HEK293 (cell line): ENCODE data around the gene CNPY4.

Source experiments
- KLF8 ChIP-seq: fragments of 450-650 bp; formaldehyde crosslinking; IDR thresholded peaks from 2 replicates; pipeline ENCODE4 v1.5.1; 2016; ENCODE audit warnings: missing biosample characterization, missing genetic modification characterization
- SETDB1 ChIP-seq: IDR thresholded peaks from one replicate; pipeline ENCODE4 v1.6.1; 2017; ENCODE audit warnings: mild to moderate bottlenecking, low read length, moderate library complexity, mixed read lengths; ENCODE audit not compliant: insufficient read length
- SP3 ChIP-seq: fragments of 450-650 bp; formaldehyde crosslinking; IDR thresholded peaks from 2 replicates; pipeline ENCODE4 v1.5.1; 2016; ENCODE audit warnings: missing biosample characterization, missing genetic modification characterization
- ZBTB20 ChIP-seq: fragments of 450-650 bp; formaldehyde crosslinking; IDR thresholded peaks from 2 replicates; pipeline ENCODE4 v1.5.1; 2016; ENCODE audit warnings: missing biosample characterization, missing genetic modification characterization
- ZNF112 ChIP-seq: fragments of 450-650 bp; formaldehyde crosslinking; IDR thresholded peaks from 2 replicates; pipeline ENCODE4 v1.5.0; 2017; ENCODE audit warnings: missing biosample characterization, missing genetic modification characterization
- ZNF140 ChIP-seq: fragments of 450-650 bp; formaldehyde crosslinking; IDR thresholded peaks from 2 replicates; pipeline ENCODE4 v1.5.1; 2016; ENCODE audit warnings: missing biosample characterization, missing genetic modification characterization
- ZNF146 ChIP-seq: fragments of 450-650 bp; formaldehyde crosslinking; IDR thresholded peaks from 2 replicates; pipeline ENCODE4 v1.5.1; 2016; ENCODE audit warnings: missing biosample characterization, missing genetic modification characterization
- ZNF175 ChIP-seq: fragments of 450-650 bp; formaldehyde crosslinking; IDR thresholded peaks from 2 replicates; pipeline ENCODE4 v1.5.1; 2016; ENCODE audit warnings: missing biosample characterization, missing genetic modification characterization
- ZNF23 ChIP-seq: fragments of 450-650 bp; formaldehyde crosslinking; IDR thresholded peaks from 2 replicates; pipeline ENCODE4 v1.5.1; 2016; ENCODE audit warnings: missing biosample characterization, missing genetic modification characterization, borderline replicate concordance
- ZNF302 ChIP-seq: fragments of 450-650 bp; formaldehyde crosslinking; IDR thresholded peaks from 2 replicates; pipeline ENCODE4 v1.5.1; 2016; ENCODE audit warnings: missing biosample characterization, missing genetic modification characterization, low read depth
- ZNF350 ChIP-seq: fragments of 450-650 bp; formaldehyde crosslinking; IDR thresholded peaks from 2 replicates; pipeline ENCODE4 v1.5.0; 2017; ENCODE audit warnings: missing biosample characterization, mild to moderate bottlenecking, missing genetic modification characterization
- ZNF423 ChIP-seq: fragments of 450-650 bp; formaldehyde crosslinking; IDR thresholded peaks from 2 replicates; pipeline ENCODE4 v1.5.1; 2016; ENCODE audit warnings: missing biosample characterization, missing genetic modification characterization
- ZNF488 ChIP-seq: fragments of 450-650 bp; formaldehyde crosslinking; IDR thresholded peaks from 2 replicates; pipeline ENCODE4 v1.5.1; 2016; ENCODE audit warnings: missing biosample characterization, missing genetic modification characterization
- ZNF514 ChIP-seq: fragments of 450-650 bp; formaldehyde crosslinking; IDR thresholded peaks from 2 replicates; pipeline ENCODE4 v1.5.1; 2016; ENCODE audit warnings: missing biosample characterization, missing genetic modification characterization
- ZNF521 ChIP-seq: fragments of 450-650 bp; formaldehyde crosslinking; IDR thresholded peaks from 2 replicates; pipeline ENCODE4 v1.5.1; 2017; ENCODE audit warnings: missing biosample characterization, mild to moderate bottlenecking, missing genetic modification characterization
- ZNF530 ChIP-seq: fragments of 450-650 bp; formaldehyde crosslinking; IDR thresholded peaks from 2 replicates; pipeline ENCODE4 v1.5.1; 2016; ENCODE audit warnings: low read depth, missing biosample characterization, missing genetic modification characterization
- ZNF571 ChIP-seq: fragments of 450-650 bp; formaldehyde crosslinking; IDR thresholded peaks from 2 replicates; pipeline ENCODE4 v1.5.0; 2017; ENCODE audit warnings: missing biosample characterization, missing genetic modification characterization
- ZNF621 ChIP-seq: fragments of 450-650 bp; formaldehyde crosslinking; IDR thresholded peaks from 2 replicates; pipeline ENCODE4 v1.5.1; 2017; ENCODE audit warnings: missing biosample characterization, missing genetic modification characterization
- ZNF623 ChIP-seq: fragments of 450-650 bp; formaldehyde crosslinking; IDR thresholded peaks from 2 replicates; pipeline ENCODE4 v1.5.1; 2016; ENCODE audit warnings: missing biosample characterization, missing genetic modification characterization
- ZNF660 ChIP-seq: fragments of 450-650 bp; IDR thresholded peaks from 2 replicates; pipeline ENCODE4 v1.5.1; 2018; ENCODE audit warnings: missing biosample characterization, mild to moderate bottlenecking, missing genetic modification characterization
- ZNF701 ChIP-seq: fragments of 450-650 bp; formaldehyde crosslinking; IDR thresholded peaks from 2 replicates; pipeline ENCODE4 v1.5.1; 2016; ENCODE audit warnings: missing biosample characterization, missing genetic modification characterization
- ZNF707 ChIP-seq: fragments of 450-650 bp; formaldehyde crosslinking; IDR thresholded peaks from 2 replicates; pipeline ENCODE4 v1.5.1; 2016; ENCODE audit warnings: missing biosample characterization, missing genetic modification characterization
- ZNF747 ChIP-seq: fragments of 450-650 bp; formaldehyde crosslinking; IDR thresholded peaks from 2 replicates; pipeline ENCODE4 v1.5.1; 2016; ENCODE audit warnings: missing biosample characterization, missing genetic modification characterization
- ZNF785 ChIP-seq: fragments of 450-650 bp; formaldehyde crosslinking; IDR thresholded peaks from 2 replicates; pipeline ENCODE4 v1.5.1; 2016; ENCODE audit warnings: missing biosample characterization, missing genetic modification characterization
- ZNF837 ChIP-seq: fragments of 450-650 bp; formaldehyde crosslinking; IDR thresholded peaks from 2 replicates; pipeline ENCODE4 v1.5.1; 2016; ENCODE audit warnings: missing biosample characterization, missing genetic modification characterization
- ZSCAN30 ChIP-seq: fragments of 450-650 bp; IDR thresholded peaks from 2 replicates; pipeline ENCODE4 v1.5.1; 2018; ENCODE audit warnings: missing biosample characterization, mild to moderate bottlenecking, missing genetic modification characterization, moderate library complexity
- TF ChIP-seq, protein P1 (sequence below): IDR thresholded peaks from 2 replicates; pipeline ENCODE4 v1.6.1; 2011; ENCODE audit warnings: mild to moderate bottlenecking, low read depth, low read length, borderline replicate concordance
- TF ChIP-seq, protein P2 (sequence below): fragments of 450-650 bp; formaldehyde crosslinking; IDR thresholded peaks from 2 replicates; pipeline ENCODE4 v1.5.1; 2016; ENCODE audit warnings: missing biosample characterization, missing genetic modification characterization
- TF ChIP-seq, protein P3 (sequence below): fragments of 450-650 bp; formaldehyde crosslinking; IDR thresholded peaks from 2 replicates; pipeline ENCODE4 v1.5.1; 2016; ENCODE audit warnings: missing biosample characterization, missing genetic modification characterization
- TF ChIP-seq, protein P4 (sequence below): fragments of 450-650 bp; formaldehyde crosslinking; IDR thresholded peaks from 2 replicates; pipeline ENCODE4 v1.5.1; 2016; ENCODE audit warnings: missing biosample characterization, missing genetic modification characterization, low read depth
- TF ChIP-seq, protein P5 (sequence below): fragments of 450-650 bp; formaldehyde crosslinking; IDR thresholded peaks from 2 replicates; pipeline ENCODE4 v1.5.1; 2016; ENCODE audit warnings: missing biosample characterization, missing genetic modification characterization
- TF ChIP-seq, protein P6 (sequence below): fragments of 450-650 bp; formaldehyde crosslinking; optimal IDR thresholded peaks from 2 replicates; pipeline ENCODE3; 2016; ENCODE audit warnings: missing biosample characterization, mild to moderate bottlenecking, missing genetic modification characterization

CNPY4 gene

DNA sequence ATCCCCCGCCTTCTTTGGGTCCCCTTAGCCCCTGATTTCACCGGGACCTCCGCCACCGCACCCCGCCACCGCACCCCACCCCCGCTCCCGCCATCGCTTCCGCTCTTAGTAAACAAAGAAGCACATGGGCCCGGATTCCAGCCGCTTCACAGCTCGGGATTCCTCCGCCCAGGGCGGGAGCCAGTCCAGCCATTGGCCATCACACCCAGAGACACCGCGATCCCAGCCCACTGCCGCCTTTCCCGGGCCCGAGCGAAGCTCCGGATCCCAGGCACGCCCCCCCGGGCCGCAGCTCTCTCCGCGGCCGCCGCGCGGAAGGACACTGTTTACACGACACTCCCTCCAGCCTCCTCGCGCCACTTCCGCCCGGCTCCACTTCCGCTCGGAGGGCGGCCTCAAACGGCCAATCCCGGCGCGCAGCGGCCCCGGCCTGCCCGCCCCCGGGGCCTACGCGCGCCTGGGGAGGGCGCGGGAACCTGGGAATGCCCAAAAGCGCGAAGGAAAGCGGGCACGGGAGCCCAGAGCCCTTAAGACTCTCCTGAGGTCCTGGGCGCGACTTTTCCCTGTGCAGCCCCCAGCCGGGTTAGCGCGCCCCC, 18.9 kb upstream of the CNPY4 start (continued):
- peak; percentile 94 for TF ChIP-seq SP3 (tag by site-specific recombination)
- TF ChIP-seq ZNF530 (tag by site-specific recombination), result no peak
- peak; percentile 88 for TF ChIP-seq ZSCAN30 (tag by site-specific recombination)
- peak; percentile 66; the same call in 1 of the 2 replicates for TF ChIP-seq ZBTB20 (tag by site-specific recombination)
- TF ChIP-seq ZNF571 (tag by site-specific recombination), result no peak
- TF ChIP-seq, protein P1, sequence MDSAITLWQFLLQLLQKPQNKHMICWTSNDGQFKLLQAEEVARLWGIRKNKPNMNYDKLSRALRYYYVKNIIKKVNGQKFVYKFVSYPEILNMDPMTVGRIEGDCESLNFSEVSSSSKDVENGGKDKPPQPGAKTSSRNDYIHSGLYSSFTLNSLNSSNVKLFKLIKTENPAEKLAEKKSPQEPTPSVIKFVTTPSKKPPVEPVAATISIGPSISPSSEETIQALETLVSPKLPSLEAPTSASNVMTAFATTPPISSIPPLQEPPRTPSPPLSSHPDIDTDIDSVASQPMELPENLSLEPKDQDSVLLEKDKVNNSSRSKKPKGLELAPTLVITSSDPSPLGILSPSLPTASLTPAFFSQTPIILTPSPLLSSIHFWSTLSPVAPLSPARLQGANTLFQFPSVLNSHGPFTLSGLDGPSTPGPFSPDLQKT, result peak; percentile 78; the same call in 1 of the 2 replicates
- TF ChIP-seq ZNF514, result no peak
- TF ChIP-seq ZNF521 (tag by site-specific recombination), result no peak
- peak; percentile 28; the same call in 1 of the 2 replicates for TF ChIP-seq ZNF785
- TF ChIP-seq ZNF302 (tag by site-specific recombination), result no peak
- TF ChIP-seq ZNF140 (tag by site-specific recombination), result no peak
- TF ChIP-seq, protein P2, sequence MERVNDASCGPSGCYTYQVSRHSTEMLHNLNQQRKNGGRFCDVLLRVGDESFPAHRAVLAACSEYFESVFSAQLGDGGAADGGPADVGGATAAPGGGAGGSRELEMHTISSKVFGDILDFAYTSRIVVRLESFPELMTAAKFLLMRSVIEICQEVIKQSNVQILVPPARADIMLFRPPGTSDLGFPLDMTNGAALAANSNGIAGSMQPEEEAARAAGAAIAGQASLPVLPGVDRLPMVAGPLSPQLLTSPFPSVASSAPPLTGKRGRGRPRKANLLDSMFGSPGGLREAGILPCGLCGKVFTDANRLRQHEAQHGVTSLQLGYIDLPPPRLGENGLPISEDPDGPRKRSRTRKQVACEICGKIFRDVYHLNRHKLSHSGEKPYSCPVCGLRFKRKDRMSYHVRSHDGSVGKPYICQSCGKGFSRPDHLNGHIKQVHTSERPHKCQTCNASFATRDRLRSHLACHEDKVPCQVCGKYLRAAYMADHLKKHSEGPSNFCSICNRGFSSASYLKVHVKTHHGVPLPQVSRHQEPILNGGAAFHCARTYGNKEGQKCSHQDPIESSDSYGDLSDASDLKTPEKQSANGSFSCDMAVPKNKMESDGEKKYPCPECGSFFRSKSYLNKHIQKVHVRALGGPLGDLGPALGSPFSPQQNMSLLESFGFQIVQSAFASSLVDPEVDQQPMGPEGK (tag by site-specific recombination), result peak; percentile 83
- TF ChIP-seq ZNF175 (tag by site-specific recombination), result no peak
- TF ChIP-seq ZNF707 (tag by site-specific recombination), result no peak
- peak; percentile 80 for TF ChIP-seq ZNF146 (tag by site-specific recombination)
- TF ChIP-seq, protein P3, sequence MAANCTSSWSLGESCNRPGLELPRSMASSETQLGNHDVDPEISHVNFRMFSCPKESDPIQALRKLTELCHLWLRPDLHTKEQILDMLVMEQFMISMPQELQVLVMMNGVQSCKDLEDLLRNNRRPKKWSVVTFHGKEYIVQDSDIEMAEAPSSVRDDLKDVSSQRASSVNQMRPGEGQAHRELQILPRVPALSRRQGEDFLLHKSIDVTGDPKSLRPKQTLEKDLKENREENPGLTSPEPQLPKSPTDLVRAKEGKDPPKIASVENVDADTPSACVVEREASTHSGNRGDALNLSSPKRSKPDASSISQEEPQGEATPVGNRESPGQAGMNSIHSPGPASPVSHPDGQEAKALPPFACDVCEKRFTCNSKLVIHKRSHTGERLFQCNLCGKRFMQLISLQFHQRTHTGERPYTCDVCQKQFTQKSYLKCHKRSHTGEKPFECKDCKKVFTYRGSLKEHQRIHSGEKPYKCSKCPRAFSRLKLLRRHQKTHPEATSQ (tag by site-specific recombination), result peak; percentile 91; the same call in 1 of the 2 replicates
- TF ChIP-seq, protein P4, sequence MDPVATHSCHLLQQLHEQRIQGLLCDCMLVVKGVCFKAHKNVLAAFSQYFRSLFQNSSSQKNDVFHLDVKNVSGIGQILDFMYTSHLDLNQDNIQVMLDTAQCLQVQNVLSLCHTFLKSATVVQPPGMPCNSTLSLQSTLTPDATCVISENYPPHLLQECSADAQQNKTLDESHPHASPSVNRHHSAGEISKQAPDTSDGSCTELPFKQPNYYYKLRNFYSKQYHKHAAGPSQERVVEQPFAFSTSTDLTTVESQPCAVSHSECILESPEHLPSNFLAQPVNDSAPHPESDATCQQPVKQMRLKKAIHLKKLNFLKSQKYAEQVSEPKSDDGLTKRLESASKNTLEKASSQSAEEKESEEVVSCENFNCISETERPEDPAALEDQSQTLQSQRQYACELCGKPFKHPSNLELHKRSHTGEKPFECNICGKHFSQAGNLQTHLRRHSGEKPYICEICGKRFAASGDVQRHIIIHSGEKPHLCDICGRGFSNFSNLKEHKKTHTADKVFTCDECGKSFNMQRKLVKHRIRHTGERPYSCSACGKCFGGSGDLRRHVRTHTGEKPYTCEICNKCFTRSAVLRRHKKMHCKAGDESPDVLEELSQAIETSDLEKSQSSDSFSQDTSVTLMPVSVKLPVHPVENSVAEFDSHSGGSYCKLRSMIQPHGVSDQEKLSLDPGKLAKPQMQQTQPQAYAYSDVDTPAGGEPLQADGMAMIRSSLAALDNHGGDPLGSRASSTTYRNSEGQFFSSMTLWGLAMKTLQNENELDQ, result no peak
- TF ChIP-seq ZNF837, result no peak
- no peak for TF ChIP-seq ZNF23 (tag by site-specific recombination)
- TF ChIP-seq ZNF747 (tag by site-specific recombination), result no peak
- TF ChIP-seq ZNF423, result no peak
- peak; percentile 91 for TF ChIP-seq ZNF660
- TF ChIP-seq, protein P5, sequence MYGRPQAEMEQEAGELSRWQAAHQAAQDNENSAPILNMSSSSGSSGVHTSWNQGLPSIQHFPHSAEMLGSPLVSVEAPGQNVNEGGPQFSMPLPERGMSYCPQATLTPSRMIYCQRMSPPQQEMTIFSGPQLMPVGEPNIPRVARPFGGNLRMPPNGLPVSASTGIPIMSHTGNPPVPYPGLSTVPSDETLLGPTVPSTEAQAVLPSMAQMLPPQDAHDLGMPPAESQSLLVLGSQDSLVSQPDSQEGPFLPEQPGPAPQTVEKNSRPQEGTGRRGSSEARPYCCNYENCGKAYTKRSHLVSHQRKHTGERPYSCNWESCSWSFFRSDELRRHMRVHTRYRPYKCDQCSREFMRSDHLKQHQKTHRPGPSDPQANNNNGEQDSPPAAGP (tag by site-specific recombination), result peak; percentile 89
- TF ChIP-seq SETDB1, result no peak
- TF ChIP-seq KLF8 (tag by site-specific recombination), result peak; percentile 93
- TF ChIP-seq ZNF112 (tag by site-specific recombination), result no peak
- TF ChIP-seq, protein P6, sequence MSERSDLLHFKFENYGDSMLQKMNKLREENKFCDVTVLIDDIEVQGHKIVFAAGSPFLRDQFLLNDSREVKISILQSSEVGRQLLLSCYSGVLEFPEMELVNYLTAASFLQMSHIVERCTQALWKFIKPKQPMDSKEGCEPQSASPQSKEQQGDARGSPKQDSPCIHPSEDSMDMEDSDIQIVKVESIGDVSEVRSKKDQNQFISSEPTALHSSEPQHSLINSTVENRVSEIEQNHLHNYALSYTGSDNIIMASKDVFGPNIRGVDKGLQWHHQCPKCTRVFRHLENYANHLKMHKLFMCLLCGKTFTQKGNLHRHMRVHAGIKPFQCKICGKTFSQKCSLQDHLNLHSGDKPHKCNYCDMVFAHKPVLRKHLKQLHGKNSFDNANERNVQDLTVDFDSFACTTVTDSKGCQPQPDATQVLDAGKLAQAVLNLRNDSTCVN (tag by site-specific recombination), result peak; percentile 90
- TF ChIP-seq ZNF623, result no peak
- no peak for TF ChIP-seq ZNF621 (tag by site-specific recombination)
- TF ChIP-seq ZNF701 (tag by site-specific recombination), result no peak
- TF ChIP-seq ZNF488, result no peak
- TF ChIP-seq ZNF350, result no peak
